ENCODE measurements around the gene MED6. TPM values are rescaled to one million over a fixed set of nuclear protein-coding genes. Genes with fewer than 3 reads are reported as not detected.

MED6 gene, protein sequence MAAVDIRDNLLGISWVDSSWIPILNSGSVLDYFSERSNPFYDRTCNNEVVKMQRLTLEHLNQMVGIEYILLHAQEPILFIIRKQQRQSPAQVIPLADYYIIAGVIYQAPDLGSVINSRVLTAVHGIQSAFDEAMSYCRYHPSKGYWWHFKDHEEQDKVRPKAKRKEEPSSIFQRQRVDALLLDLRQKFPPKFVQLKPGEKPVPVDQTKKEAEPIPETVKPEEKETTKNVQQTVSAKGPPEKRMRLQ
- total RNA-seq (82.8 TPM), polyA plus RNA-seq (10 to 100 TPM; 38.7 to 63.7 (median 42.5) TPM)

DNA sequence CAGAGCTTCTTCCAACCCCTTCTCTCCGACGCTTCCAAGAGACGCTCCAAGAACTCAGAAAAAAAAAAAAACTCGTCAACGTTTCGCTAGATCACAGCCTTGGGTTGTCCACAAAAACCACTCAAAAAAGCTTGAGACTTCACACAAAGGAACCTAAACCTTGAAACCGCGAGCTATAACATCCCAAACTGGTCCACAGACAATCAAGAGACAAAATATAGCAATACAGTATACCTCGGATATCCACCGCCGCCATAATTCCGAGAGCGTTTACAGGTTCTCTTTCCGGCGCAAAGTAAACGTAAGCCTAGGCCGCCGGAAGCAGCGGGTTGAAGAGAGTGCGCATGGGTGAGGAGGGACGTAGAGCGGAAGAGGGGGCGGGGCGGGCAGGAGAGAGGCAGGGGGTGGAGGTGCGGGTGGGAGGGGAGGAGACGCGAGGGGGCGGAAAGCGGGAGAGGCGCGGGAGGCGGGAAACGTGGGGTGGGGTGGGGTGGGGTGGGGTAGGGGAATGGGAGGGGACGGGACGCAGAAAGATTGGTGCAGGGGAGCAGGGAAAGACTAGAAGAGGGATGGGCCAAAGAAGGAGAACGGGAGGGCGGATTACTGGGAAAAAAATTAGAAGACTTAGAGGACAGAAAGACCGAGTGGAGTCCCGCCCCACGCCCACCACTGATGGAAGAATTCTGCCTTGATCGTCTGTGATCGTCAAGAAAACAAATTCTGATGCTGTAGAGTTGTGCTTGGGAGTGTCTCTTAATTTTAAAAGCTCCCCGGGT lies at the start of gene MED6:
TSS of gene MED6 (minus strand) at position 274 of the 776 bp plus-strand sequence. CDS start at position 256, 18 bp downstream.
- H3K4me1 ChIP-seq (ENCODE audit: control insufficient read depth, insufficient read depth, low read length, poor library complexity, severe bottlenecking) = peaks cover 23% of the 10 kb centered on the region
- H3K9me3 Mint-ChIP-seq = peaks cover 0 to 3% (median 0%) of the 10 kb centered on the region in 7 donors
- DNase-seq (peak; percentile 90 to 96 (median 90)), ATAC-seq (ENCODE audit: low read depth in 2 of 2) (peak; percentile 99 to 100)
- H3K36me3 ChIP-seq (ENCODE audit: control insufficient read depth, insufficient read depth, low read length) = peaks cover 16% of the 10 kb centered on the region
- H3K9me3 ChIP-seq (ENCODE audit: control insufficient read depth in 2 of 2, low read length in 2 of 2) = no peaks in the 10 kb centered on the region
- peaks cover 14% of the 10 kb centered on the region for H3K27me3 Mint-ChIP-seq
- H3K36me3 Mint-ChIP-seq = peaks cover 7% of the 10 kb centered on the region
- peak within 1 kb of the TSS; percentile 98 to 100 (median 99) for H3K27ac Mint-ChIP-seq
- H3K27ac ChIP-seq (ENCODE audit: insufficient read depth, low read length, poor library complexity, severe bottlenecking) = peak within 1 kb of the TSS; percentile 87
- peaks cover 12% of the 10 kb centered on the region for H3K27me3 ChIP-seq (ENCODE audit: control insufficient read depth, insufficient read depth, low read length)
- peak within 1 kb of the TSS; percentile 95 to 100 (median 100) for H3K4me3 Mint-ChIP-seq
- H3K4me3 ChIP-seq (ENCODE audit: low read depth, low read length) = peak within 1 kb of the TSS; percentile 100
- peaks cover 21 to 41% (median 26%) of the 10 kb centered on the region in 4 donors for H3K4me1 Mint-ChIP-seq

DNA sequence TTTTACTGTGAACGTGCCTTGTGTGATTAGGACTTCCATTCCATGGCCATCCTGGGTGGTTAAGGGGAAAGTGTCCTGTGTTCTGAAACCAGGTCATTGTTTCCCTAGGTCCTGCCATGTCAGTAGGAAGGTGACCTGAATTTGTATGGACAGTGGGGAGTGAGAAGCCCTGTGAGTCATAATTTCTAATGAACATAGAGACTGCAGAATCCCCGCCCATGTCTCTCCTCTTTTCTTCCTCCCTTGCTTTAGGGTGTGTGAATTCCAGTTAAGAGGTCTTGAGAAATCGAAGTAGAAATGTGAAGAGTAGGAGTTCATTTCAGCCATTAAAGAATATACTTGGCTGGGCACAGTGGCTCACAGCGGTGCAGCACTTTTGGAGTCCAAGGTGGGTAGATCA lies 49.3 kb upstream of the MED6 start:
- peaks cover 59% of the 10 kb centered on the region for H3K4me1 ChIP-seq (ENCODE audit: control insufficient read depth, insufficient read depth, low read length, poor library complexity, severe bottlenecking)
- H3K27me3 ChIP-seq (ENCODE audit: control insufficient read depth, insufficient read depth, low read length) = no peaks in the 10 kb centered on the region
- Mint-ChIP-seq H3K4me3 (peak overlapping the region in 1 of 4 donors; percentile 39), H3K36me3 (peaks cover 32% of the 10 kb centered on the region), H3K27ac (peak overlapping the region; percentile 13 to 24 (median 22)), H3K9me3 (peaks cover 0 to 2% (median 0%) of the 10 kb centered on the region in 7 donors), H3K4me1 (peaks cover 30 to 91% (median 64%) of the 10 kb centered on the region in 4 donors), H3K27me3 (no peaks in the 10 kb centered on the region)
- H3K4me3 ChIP-seq (ENCODE audit: low read depth, low read length) = no peak overlapping the region
- no peak for DNase-seq
- no peaks in the 10 kb centered on the region for H3K36me3 ChIP-seq (ENCODE audit: control insufficient read depth, insufficient read depth, low read length)
- no peak for ATAC-seq (ENCODE audit: low read depth in 2 of 2)
- H3K27ac ChIP-seq (ENCODE audit: insufficient read depth, low read length, poor library complexity, severe bottlenecking) = no peak overlapping the region
- no peaks in the 10 kb centered on the region for H3K9me3 ChIP-seq (ENCODE audit: control insufficient read depth in 2 of 2, low read length in 2 of 2)

GRCh38 chr14:70648346-70648745 lies 47.9 kb upstream of the MED6 start:
- H3K27ac Mint-ChIP-seq = peak overlapping the region in 2 of 3 donors; percentile 53 to 69
- H3K4me1 Mint-ChIP-seq = peaks cover 33 to 91% (median 67%) of the 10 kb centered on the region in 4 donors
- peaks cover 0 to 2% (median 0%) of the 10 kb centered on the region in 7 donors for H3K9me3 Mint-ChIP-seq
- Histone ChIP-seq H3K4me1 (ENCODE audit: control insufficient read depth, insufficient read depth, low read length, poor library complexity, severe bottlenecking) (peaks cover 58% of the 10 kb centered on the region), H3K27ac (ENCODE audit: insufficient read depth, low read length, poor library complexity, severe bottlenecking) (no peak overlapping the region), H3K27me3 (ENCODE audit: control insufficient read depth, insufficient read depth, low read length) (no peaks in the 10 kb centered on the region), H3K36me3 (ENCODE audit: control insufficient read depth, insufficient read depth, low read length) (no peaks in the 10 kb centered on the region), H3K4me3 (ENCODE audit: low read depth, low read length) (no peak overlapping the region), H3K9me3 (ENCODE audit: control insufficient read depth in 2 of 2, low read length in 2 of 2) (no peaks in the 10 kb centered on the region)
- H3K27me3 Mint-ChIP-seq = no peaks in the 10 kb centered on the region
- peaks cover 32% of the 10 kb centered on the region for H3K36me3 Mint-ChIP-seq
- DNase-seq (no peak), ATAC-seq (ENCODE audit: low read depth in 2 of 2) (no peak)
- no peak overlapping the region for H3K4me3 Mint-ChIP-seq

- Histone ChIP-seq H3K27me3 (ENCODE audit: control insufficient read depth, insufficient read depth, low read length) (no peaks in the 10 kb centered on the region), H3K4me1 (ENCODE audit: control insufficient read depth, insufficient read depth, low read length, poor library complexity, severe bottlenecking) (peaks cover 53% of the 10 kb centered on the region), H3K9me3 (ENCODE audit: control insufficient read depth in 2 of 2, low read length in 2 of 2) (no peaks in the 10 kb centered on the region), H3K4me3 (ENCODE audit: low read depth, low read length) (peak overlapping the region; percentile 55), H3K27ac (ENCODE audit: insufficient read depth, low read length, poor library complexity, severe bottlenecking) (no peak overlapping the region), H3K36me3 (ENCODE audit: control insufficient read depth, insufficient read depth, low read length) (no peaks in the 10 kb centered on the region)
- Mint-ChIP-seq H3K36me3 (peaks cover 23% of the 10 kb centered on the region), H3K9me3 (peaks cover 0 to 2% (median 0%) of the 10 kb centered on the region in 7 donors), H3K27ac (peak overlapping the region in 2 of 3 donors; percentile 77 to 92), H3K4me1 (peaks cover 33 to 80% (median 58%) of the 10 kb centered on the region in 4 donors), H3K4me3 (peak overlapping the region; percentile 62 to 91 (median 70)), H3K27me3 (peaks cover 8% of the 10 kb centered on the region)
- no peak for DNase-seq
- ATAC-seq (ENCODE audit: low read depth in 2 of 2) = no peak
Measured at GRCh38 chr14:70646705-70647104, 46.2 kb upstream of the MED6 start.

GRCh38 chr14:70645892-70646291 lies 45.4 kb upstream of the MED6 start:
- H3K4me1 Mint-ChIP-seq = peaks cover 35 to 76% (median 54%) of the 10 kb centered on the region in 4 donors
- ATAC-seq (ENCODE audit: low read depth in 2 of 2) = no peak
- peak overlapping the region; percentile 62 to 91 (median 70) for H3K4me3 Mint-ChIP-seq
- H3K27me3 ChIP-seq (ENCODE audit: control insufficient read depth, insufficient read depth, low read length) = no peaks in the 10 kb centered on the region
- H3K27me3 Mint-ChIP-seq = peaks cover 8% of the 10 kb centered on the region
- H3K27ac Mint-ChIP-seq = peak overlapping the region in 2 of 3 donors; percentile 75 to 92
- H3K36me3 Mint-ChIP-seq = peaks cover 19% of the 10 kb centered on the region
- H3K27ac ChIP-seq (ENCODE audit: insufficient read depth, low read length, poor library complexity, severe bottlenecking) = no peak overlapping the region
- no peaks in the 10 kb centered on the region for H3K9me3 ChIP-seq (ENCODE audit: control insufficient read depth in 2 of 2, low read length in 2 of 2)
- H3K4me1 ChIP-seq (ENCODE audit: control insufficient read depth, insufficient read depth, low read length, poor library complexity, severe bottlenecking) = peaks cover 57% of the 10 kb centered on the region
- H3K9me3 Mint-ChIP-seq = no peaks in the 10 kb centered on the region
- no peaks in the 10 kb centered on the region for H3K36me3 ChIP-seq (ENCODE audit: control insufficient read depth, insufficient read depth, low read length)
- no peak for DNase-seq
- peak overlapping the region; percentile 55 for H3K4me3 ChIP-seq (ENCODE audit: low read depth, low read length)

- DNase-seq (no peak), ATAC-seq (ENCODE audit: low read depth in 2 of 2) (no peak)
- peaks cover 64% of the 10 kb centered on the region for H3K4me1 ChIP-seq (ENCODE audit: control insufficient read depth, insufficient read depth, low read length, poor library complexity, severe bottlenecking)
- H3K27me3 ChIP-seq (ENCODE audit: control insufficient read depth, insufficient read depth, low read length) = no peaks in the 10 kb centered on the region
- Mint-ChIP-seq H3K27me3 (peaks cover 13% of the 10 kb centered on the region), H3K4me3 (peak overlapping the region; percentile 91 to 98 (median 96)), H3K36me3 (peaks cover 9% of the 10 kb centered on the region), H3K9me3 (peaks cover 0 to 1% (median 0%) of the 10 kb centered on the region in 7 donors), H3K4me1 (peaks cover 29 to 71% (median 51%) of the 10 kb centered on the region in 4 donors), H3K27ac (peak overlapping the region; percentile 92 to 96 (median 94))
- peak overlapping the region; percentile 45 for H3K27ac ChIP-seq (ENCODE audit: insufficient read depth, low read length, poor library complexity, severe bottlenecking)
- no peaks in the 10 kb centered on the region for H3K36me3 ChIP-seq (ENCODE audit: control insufficient read depth, insufficient read depth, low read length)
- H3K4me3 ChIP-seq (ENCODE audit: low read depth, low read length) = peak overlapping the region; percentile 90
- no peaks in the 10 kb centered on the region for H3K9me3 ChIP-seq (ENCODE audit: control insufficient read depth in 2 of 2, low read length in 2 of 2)
Measured at GRCh38 chr14:70643967-70644366, 43.5 kb upstream of the MED6 start.

- H3K27me3 Mint-ChIP-seq = peaks cover 13% of the 10 kb centered on the region
- DNase-seq (peak in 2 of 3 donors; percentile 41 to 48), ATAC-seq (ENCODE audit: low read depth in 2 of 2) (peak; percentile 22 to 30)
- H3K9me3 Mint-ChIP-seq = peaks cover 0 to 1% (median 0%) of the 10 kb centered on the region in 7 donors
- Histone ChIP-seq H3K36me3 (ENCODE audit: control insufficient read depth, insufficient read depth, low read length) (no peaks in the 10 kb centered on the region), H3K4me3 (ENCODE audit: low read depth, low read length) (peak overlapping the region; percentile 90), H3K27ac (ENCODE audit: insufficient read depth, low read length, poor library complexity, severe bottlenecking) (peak overlapping the region; percentile 60), H3K27me3 (ENCODE audit: control insufficient read depth, insufficient read depth, low read length) (no peaks in the 10 kb centered on the region), H3K4me1 (ENCODE audit: control insufficient read depth, insufficient read depth, low read length, poor library complexity, severe bottlenecking) (peaks cover 55% of the 10 kb centered on the region), H3K9me3 (ENCODE audit: control insufficient read depth in 2 of 2, low read length in 2 of 2) (no peaks in the 10 kb centered on the region)
- peaks cover 3% of the 10 kb centered on the region for H3K36me3 Mint-ChIP-seq
- H3K4me3 Mint-ChIP-seq = peak overlapping the region; percentile 91 to 98 (median 96)
- H3K4me1 Mint-ChIP-seq = peaks cover 22 to 63% (median 50%) of the 10 kb centered on the region in 4 donors
- H3K27ac Mint-ChIP-seq = peak overlapping the region; percentile 92 to 96 (median 94)
Measured at GRCh38 chr14:70642303-70643235, 42.1 kb upstream of the MED6 start.
